Smooth muscle cell (in vitro differentiated cells): Measurements from ENCODE around the gene COA5. TPM values are rescaled to one million over a fixed set of nuclear protein-coding genes. Genes with fewer than 3 reads are reported as not detected.

Experiments
- DNase-seq: peaks from one replicate; lab custom pipeline; 2025; ENCODE audit not compliant: unreplicated experiment; lab: John Stamatoyannopoulos, UW
- H2AFZ ChIP-seq: fragments of 200-600 bp; sonication (generic); 2 replicates; pipeline ENCODE4 v1.6.0; 2016; ENCODE audit warnings: antibody characterized with exemption, low read depth, mild to moderate bottlenecking
- H3F3A ChIP-seq: fragments of 200-600 bp; sonication (generic); 2 replicates; pipeline ENCODE4 v1.6.0; 2017; ENCODE audit warnings: antibody characterized with exemption, low read depth
- H3K27ac ChIP-seq: fragments of 200-600 bp; sonication (generic); 2 replicates; pipeline ENCODE4 v1.5.1; 2016; ENCODE audit warnings: low read depth, mild to moderate bottlenecking
- H3K27me3 ChIP-seq: fragments of 200-600 bp; sonication (generic); 2 replicates; pipeline ENCODE4 v1.6.1; 2016; ENCODE audit warnings: low read depth, mild to moderate bottlenecking
- H3K36me3 ChIP-seq: fragments of 200-600 bp; sonication (generic); 2 replicates; pipeline ENCODE4 v1.5.1; 2016; ENCODE audit warnings: low read depth
- H3K4me1 ChIP-seq: fragments of 200-600 bp; sonication (generic); 2 replicates; pipeline ENCODE4 v1.5.1; 2016; ENCODE audit warnings: low read depth
- H3K4me2 ChIP-seq: fragments of 200-600 bp; sonication (generic); 2 replicates; pipeline ENCODE4 v1.6.0; 2016; ENCODE audit warnings: mild to moderate bottlenecking
- H3K4me3 ChIP-seq: fragments of 200-600 bp; sonication (generic); 2 replicates; pipeline ENCODE4 v1.5.1; 2016; ENCODE audit warnings: mild to moderate bottlenecking
- H3K79me2 ChIP-seq: fragments of 200-600 bp; sonication (generic); 2 replicates; pipeline ENCODE4 v1.6.0; 2016; ENCODE audit warnings: low read depth, mild to moderate bottlenecking
- H3K9ac ChIP-seq: fragments of 200-600 bp; sonication (generic); 2 replicates; pipeline ENCODE4 v1.6.0; 2016; ENCODE audit warnings: low read depth
- H3K9me3 ChIP-seq: fragments of 200-600 bp; sonication (generic); replicated peaks from 2 replicates; pipeline ENCODE4 v1.5.1; 2016; ENCODE audit warnings: low read depth
- H4K20me1 ChIP-seq: fragments of 200-600 bp; sonication (generic); 2 replicates; pipeline ENCODE4 v1.6.0; 2016; ENCODE audit warnings: low read depth
- WGBS: methylation state at CpG from one replicate; pipeline ENCODE4 v1.1.7; 2016; ENCODE audit warnings: low lambda C conversion rate; 5-methylcytosine and 5-hydroxymethylcytosine counted together
- polyA plus RNA-seq: library from polyadenylated mRNA; unstranded; fragments of >200 nt; fragmentation: Nextera tagmentation; extraction: Ambion mirVana; gene quantifications from 2 replicates; pipeline ENCODE4 v1.2.1, GENCODE V29; 2016
- total RNA-seq: library from RNA; depleted of rRNA; stranded (reverse); fragments of >200 nt; gene quantifications from 2 replicates; pipeline ENCODE4 v1.2.3, GENCODE V29; 2014
- TF ChIP-seq, protein P1 (sequence below): fragments of 200-600 bp; sonication (generic); IDR thresholded peaks from 2 replicates; pipeline ENCODE4 v1.5.1; 2017; ENCODE audit warnings: borderline replicate concordance, mild to moderate bottlenecking, antibody characterized with exemption; ENCODE audit not compliant: insufficient read depth, poor library complexity, severe bottlenecking

Gene COA5
- total and polyA plus RNA-seq, 2 experiments from 2014 or later: 20.1 to 27.8 TPM

DNA sequence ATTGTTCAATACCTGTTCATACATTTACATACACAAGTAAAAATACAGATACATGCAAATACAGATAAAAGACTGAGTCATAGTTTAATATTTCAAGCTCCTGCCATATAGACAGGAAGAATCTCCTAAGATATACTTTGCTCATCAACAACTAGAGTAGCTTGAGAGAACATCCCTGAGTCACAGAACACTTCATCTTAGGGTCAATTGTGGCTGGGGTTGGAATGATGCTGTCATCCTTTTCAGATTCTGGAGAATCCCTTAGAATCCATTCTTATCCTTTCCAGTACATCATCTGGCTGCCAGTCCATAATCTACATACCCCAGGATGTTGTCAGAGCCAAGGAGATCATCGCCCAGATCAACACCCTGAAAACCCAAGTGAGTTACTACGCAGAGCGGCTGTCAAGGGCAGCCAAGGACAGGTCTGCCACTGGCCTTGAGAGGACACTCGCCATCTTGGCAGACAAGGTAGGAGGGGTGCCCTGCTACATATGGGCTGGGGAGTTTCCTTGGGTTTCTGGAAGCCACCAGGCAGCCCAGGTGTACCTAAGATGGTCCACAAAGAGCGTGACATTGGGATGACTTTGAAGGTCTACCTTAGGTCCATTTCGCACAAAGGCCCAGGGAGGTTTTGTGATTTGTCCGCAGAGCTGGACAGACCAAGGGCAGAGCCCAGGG lies 55.7 kb downstream of the COA5 start:
- 94% methylated on average over 7 of the region's 7 CpGs for WGBS
- no peak overlapping the region for H3K27ac ChIP-seq
- DNase-seq: no peak

DNA sequence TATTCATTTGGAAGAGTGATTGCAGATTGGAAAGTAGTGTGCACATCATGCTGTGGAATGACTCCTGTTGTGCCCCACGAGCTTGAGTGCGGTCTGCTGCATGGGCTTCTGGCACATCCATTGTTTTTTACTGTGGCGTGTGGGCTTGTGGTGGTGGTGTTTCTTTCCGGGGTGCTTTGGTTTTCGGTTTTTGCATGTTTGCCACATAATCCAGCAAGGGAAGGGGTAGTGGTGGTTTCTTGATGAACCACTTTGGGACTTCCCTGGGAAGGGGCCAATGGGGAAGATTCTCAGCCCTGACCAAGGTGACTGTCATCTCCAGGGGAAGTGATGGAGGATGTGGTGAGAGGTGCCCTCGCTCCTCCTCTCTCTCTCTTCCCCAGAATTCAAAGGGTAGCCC lies 57.0 kb downstream of the COA5 start:
- over 99% methylated on average over 6 of the region's 6 CpGs for WGBS
- H2AFZ ChIP-seq: no peak overlapping the region
- no peaks in the 10 kb centered on the region for H3K36me3 ChIP-seq
- TF ChIP-seq, protein P1, sequence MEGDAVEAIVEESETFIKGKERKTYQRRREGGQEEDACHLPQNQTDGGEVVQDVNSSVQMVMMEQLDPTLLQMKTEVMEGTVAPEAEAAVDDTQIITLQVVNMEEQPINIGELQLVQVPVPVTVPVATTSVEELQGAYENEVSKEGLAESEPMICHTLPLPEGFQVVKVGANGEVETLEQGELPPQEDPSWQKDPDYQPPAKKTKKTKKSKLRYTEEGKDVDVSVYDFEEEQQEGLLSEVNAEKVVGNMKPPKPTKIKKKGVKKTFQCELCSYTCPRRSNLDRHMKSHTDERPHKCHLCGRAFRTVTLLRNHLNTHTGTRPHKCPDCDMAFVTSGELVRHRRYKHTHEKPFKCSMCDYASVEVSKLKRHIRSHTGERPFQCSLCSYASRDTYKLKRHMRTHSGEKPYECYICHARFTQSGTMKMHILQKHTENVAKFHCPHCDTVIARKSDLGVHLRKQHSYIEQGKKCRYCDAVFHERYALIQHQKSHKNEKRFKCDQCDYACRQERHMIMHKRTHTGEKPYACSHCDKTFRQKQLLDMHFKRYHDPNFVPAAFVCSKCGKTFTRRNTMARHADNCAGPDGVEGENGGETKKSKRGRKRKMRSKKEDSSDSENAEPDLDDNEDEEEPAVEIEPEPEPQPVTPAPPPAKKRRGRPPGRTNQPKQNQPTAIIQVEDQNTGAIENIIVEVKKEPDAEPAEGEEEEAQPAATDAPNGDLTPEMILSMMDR: no peak
- no peaks in the 10 kb centered on the region for H3K79me2 ChIP-seq
- no peaks in the 10 kb centered on the region for H3K4me1 ChIP-seq
- H3K4me3 ChIP-seq: no peak overlapping the region
- H3K9ac ChIP-seq: no peak overlapping the region
- H4K20me1 ChIP-seq: no peaks in the 10 kb centered on the region
- H3K27ac ChIP-seq: no peak overlapping the region
- H3F3A ChIP-seq: no peaks in the 10 kb centered on the region
- no peak for DNase-seq
- H3K4me2 ChIP-seq: no peak overlapping the region
- H3K9me3 ChIP-seq: no peaks in the 10 kb centered on the region
- no peaks in the 10 kb centered on the region for H3K27me3 ChIP-seq

More for the DNA sequence above, 55.7 kb downstream of the COA5 start:
- H3K27me3 ChIP-seq: no peaks in the 10 kb centered on the region
- H3K9me3 ChIP-seq: no peaks in the 10 kb centered on the region
- H3K4me1 ChIP-seq: no peaks in the 10 kb centered on the region
- no peak overlapping the region for H3K9ac ChIP-seq
- no peak overlapping the region for H3K4me2 ChIP-seq
- no peak overlapping the region for H3K4me3 ChIP-seq
- no peaks in the 10 kb centered on the region for H3K36me3 ChIP-seq
- TF ChIP-seq, protein P1: no peak
- no peaks in the 10 kb centered on the region for H3F3A ChIP-seq
- H2AFZ ChIP-seq: no peak overlapping the region
- H4K20me1 ChIP-seq: no peaks in the 10 kb centered on the region
- H3K79me2 ChIP-seq: no peaks in the 10 kb centered on the region

DNA sequence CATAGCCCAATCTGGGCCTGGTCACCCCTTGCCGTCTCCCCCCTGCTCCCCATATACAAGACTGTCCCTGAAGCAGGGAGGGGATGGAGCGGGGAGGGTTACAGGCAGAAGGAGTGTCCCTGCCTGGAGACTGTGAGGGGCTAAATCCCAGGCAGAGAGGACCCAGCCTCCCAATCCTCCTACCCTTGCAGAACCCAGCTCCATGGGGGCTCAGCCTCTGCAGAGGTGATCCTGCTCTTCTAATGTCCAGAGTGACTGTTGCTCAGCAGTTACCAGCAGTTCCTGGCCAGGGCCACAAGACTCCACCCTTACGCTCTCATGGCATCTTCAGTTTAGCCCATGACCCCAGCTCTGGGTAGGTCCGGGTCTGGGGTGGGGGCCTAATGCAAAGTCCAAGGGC lies 58.1 kb downstream of the COA5 start:
- WGBS: 98% methylated on average over 4 of the region's 4 CpGs
- no peaks in the 10 kb centered on the region for H4K20me1 ChIP-seq
- H3K4me3 ChIP-seq: no peak overlapping the region
- no peak for DNase-seq
- no peaks in the 10 kb centered on the region for H3F3A ChIP-seq
- H3K36me3 ChIP-seq: no peaks in the 10 kb centered on the region
- no peak overlapping the region for H3K9ac ChIP-seq
- no peaks in the 10 kb centered on the region for H3K27me3 ChIP-seq
- TF ChIP-seq, protein P1: no peak
- H3K4me1 ChIP-seq: no peaks in the 10 kb centered on the region
- no peak overlapping the region for H2AFZ ChIP-seq
- no peak overlapping the region for H3K4me2 ChIP-seq
- no peaks in the 10 kb centered on the region for H3K79me2 ChIP-seq
- no peak overlapping the region for H3K27ac ChIP-seq
- H3K9me3 ChIP-seq: no peaks in the 10 kb centered on the region

Other genes with a start within 250 kb of the COA5 start
- 11.7 and 17.3 TPM in 2 replicates for gene INPP4A, start 163.7 kb downstream of the COA5 start, total RNA-seq
- 10.1 and 11.3 TPM in 2 replicates for gene INPP4A, start 163.7 kb downstream of the COA5 start, polyA plus RNA-seq
- gene UNC50, start 77 bp upstream of the COA5 start, total RNA-seq: 52.2 and 61.6 TPM in 2 replicates
- gene UNC50, start 77 bp upstream of the COA5 start, polyA plus RNA-seq: 52.8 and 59.2 TPM in 2 replicates
- 3.3 and 8.9 TPM in 2 replicates for gene MGAT4A, start 122.6 kb upstream of the COA5 start, total RNA-seq
- gene MGAT4A, start 122.6 kb upstream of the COA5 start, polyA plus RNA-seq: 0.12 and 1.4 TPM in 2 replicates